RWPE2 (cell line): ENCODE data around the gene TGIF2.

Source experiments
- ATAC-seq: fragments of 200-7000 bp; cut with Tn5 transposase; 3 replicates; pipeline ENCODE4 v1.9.1; 2021; ENCODE audit warnings: low read depth
- DNase-seq: peaks from one replicate; pipeline ENCODE4 v3.0.0-alpha.2; 2020; ENCODE audit warnings: low spot score
- H3K27ac ChIP-seq: fragments of 450-650 bp; 2 replicates; pipeline ENCODE4 v1.5.1; 2017; ENCODE audit warnings: mild to moderate bottlenecking; ENCODE audit not compliant: poor library complexity, severe bottlenecking
- H3K27me3 ChIP-seq: fragments of 250-450 bp; sonication (Bioruptor Pico); 2 replicates; pipeline ENCODE4 v1.5.1; 2021; ENCODE audit warnings: mild to moderate bottlenecking, moderate library complexity; ENCODE audit not compliant: insufficient read depth, poor library complexity, severe bottlenecking
- H3K36me3 ChIP-seq: fragments of 250-450 bp; sonication (Bioruptor Pico); 2 replicates; pipeline ENCODE4 v1.5.1; 2020; ENCODE audit warnings: low read depth, mild to moderate bottlenecking, moderate library complexity
- H3K4me1 ChIP-seq: fragments of 250-450 bp; sonication (Bioruptor Pico); 2 replicates; pipeline ENCODE4 v1.5.1; 2021; ENCODE audit warnings: mild to moderate bottlenecking, moderate library complexity; ENCODE audit not compliant: insufficient read depth, poor library complexity, severe bottlenecking
- H3K4me3 ChIP-seq: fragments of 250-450 bp; sonication (Bioruptor Pico); 2 replicates; pipeline ENCODE4 v1.5.1; 2021; ENCODE audit warnings: mild to moderate bottlenecking, moderate library complexity; ENCODE audit not compliant: severe bottlenecking
- H3K9me3 ChIP-seq: fragments of 250-450 bp; sonication (Bioruptor Pico); 2 replicates; pipeline ENCODE4 v1.5.1; 2021; ENCODE audit warnings: mild to moderate bottlenecking, moderate library complexity; ENCODE audit not compliant: severe bottlenecking
- CTCF ChIP-seq: fragments of 450-650 bp; IDR thresholded peaks from one replicate; pipeline ENCODE4 v1.5.1; 2017; ENCODE audit warnings: mild to moderate bottlenecking, moderate library complexity; ENCODE audit not compliant: poor library complexity, severe bottlenecking

Gene TGIF2

GRCh38 chr20:36547186-36548005 is 26.0 kb upstream of the TGIF2 start:
- Histone ChIP-seq H3K4me3 (no peak overlapping the region), H3K9me3 (no peaks in the 10 kb centered on the region), H3K36me3 (peaks cover 9% of the 10 kb centered on the region), H3K4me1 (no peaks in the 10 kb centered on the region), H3K27ac (no peak overlapping the region), H3K27me3 (no peaks in the 10 kb centered on the region)
- ATAC-seq (no peak), DNase-seq (no peak)
- TF ChIP-seq CTCF: no peak

GRCh38 chr20:36548006-36548315 is 25.4 kb upstream of the TGIF2 start:
- no peaks in the 10 kb centered on the region for H3K27me3 ChIP-seq
- H3K4me1 ChIP-seq: no peaks in the 10 kb centered on the region
- no peaks in the 10 kb centered on the region for H3K9me3 ChIP-seq
- ATAC-seq (no peak), DNase-seq (peak; percentile 90)
- H3K36me3 ChIP-seq: peaks cover 9% of the 10 kb centered on the region
- TF ChIP-seq CTCF: peak; percentile 35
- H3K4me3 ChIP-seq: no peak overlapping the region
- H3K27ac ChIP-seq: no peak overlapping the region

GRCh38 chr20:36548704-36549627 is 24.4 kb upstream of the TGIF2 start:
- no peak for DNase-seq
- Histone ChIP-seq H3K4me1 (no peaks in the 10 kb centered on the region), H3K36me3 (peaks cover 9% of the 10 kb centered on the region), H3K4me3 (no peak overlapping the region), H3K27ac (no peak overlapping the region), H3K27me3 (no peaks in the 10 kb centered on the region), H3K9me3 (no peaks in the 10 kb centered on the region)
- ATAC-seq: peak; percentile 2; the same call in 1 of the 3 replicates
- TF ChIP-seq CTCF: no peak

GRCh38 chr20:36549628-36549941 is 23.8 kb upstream of the TGIF2 start:
- Histone ChIP-seq H3K27ac (no peak overlapping the region), H3K36me3 (peaks cover 9% of the 10 kb centered on the region), H3K9me3 (no peaks in the 10 kb centered on the region), H3K4me3 (no peak overlapping the region), H3K27me3 (no peaks in the 10 kb centered on the region), H3K4me1 (no peaks in the 10 kb centered on the region)
- TF ChIP-seq CTCF: no peak
- ATAC-seq (peak; percentile 3; the same call in 1 of the 3 replicates), DNase-seq (no peak)
